NCI-H446 (cell line): ENCODE results near the gene NNAT.

Experiments used
- DNase-seq, 2 experiments: peaks; one replicate each; lab custom pipeline; 2025; lab: John Stamatoyannopoulos, UW

The NNAT gene

GRCh38 chr20:37566590-37567330, 45.7 kb downstream of the NNAT start:
- no peak for DNase-seq

- no peak for DNase-seq
Observed at GRCh38 chr20:37567331-37567665, 46.2 kb downstream of the NNAT start.

DNA sequence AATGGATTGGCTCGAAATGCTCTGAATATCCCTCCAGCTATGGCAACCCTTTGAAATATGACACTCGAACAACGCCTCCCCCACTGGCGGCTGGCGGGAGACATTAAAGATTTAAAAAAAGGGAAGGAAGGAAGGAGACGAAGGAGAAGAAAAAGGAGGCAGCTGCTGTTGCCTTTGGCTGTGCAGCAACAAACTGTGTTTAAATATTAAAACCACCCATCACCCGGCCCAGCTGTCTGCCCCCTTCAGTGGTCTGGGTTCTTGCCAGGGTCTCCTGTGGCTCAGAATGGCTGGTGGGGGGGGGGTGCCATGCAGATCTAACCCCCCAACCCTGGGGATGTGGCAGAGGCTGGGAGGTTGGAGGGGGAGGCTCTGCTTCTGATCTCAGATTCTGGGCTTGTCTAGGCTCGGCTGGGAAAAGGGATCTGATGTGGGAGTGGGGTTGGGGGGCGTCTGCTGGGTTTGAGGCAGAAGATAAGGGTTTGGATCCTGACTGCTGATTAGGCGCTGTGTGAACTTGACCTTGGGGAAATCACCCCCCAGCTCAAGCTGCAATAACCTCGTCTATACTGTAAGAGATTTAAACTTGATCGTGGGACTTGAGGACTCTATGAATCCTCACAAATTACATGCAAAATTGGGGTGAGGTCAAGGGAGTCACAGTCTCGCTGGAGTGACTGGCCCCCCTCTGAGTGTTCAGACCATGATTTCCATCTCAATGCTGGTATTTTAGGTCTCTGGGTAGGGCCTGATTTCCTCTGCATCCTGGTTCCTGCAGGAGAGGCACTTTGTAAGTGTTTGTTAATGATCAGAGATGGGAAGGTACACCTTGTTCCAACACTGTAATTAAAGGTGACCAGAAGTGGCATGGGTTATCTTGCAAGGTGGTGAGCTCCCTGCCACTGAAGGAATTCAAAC, 46.9 kb downstream of the NNAT start:
- peak in 1 of 2 experiments; percentile 14 for DNase-seq

DNA sequence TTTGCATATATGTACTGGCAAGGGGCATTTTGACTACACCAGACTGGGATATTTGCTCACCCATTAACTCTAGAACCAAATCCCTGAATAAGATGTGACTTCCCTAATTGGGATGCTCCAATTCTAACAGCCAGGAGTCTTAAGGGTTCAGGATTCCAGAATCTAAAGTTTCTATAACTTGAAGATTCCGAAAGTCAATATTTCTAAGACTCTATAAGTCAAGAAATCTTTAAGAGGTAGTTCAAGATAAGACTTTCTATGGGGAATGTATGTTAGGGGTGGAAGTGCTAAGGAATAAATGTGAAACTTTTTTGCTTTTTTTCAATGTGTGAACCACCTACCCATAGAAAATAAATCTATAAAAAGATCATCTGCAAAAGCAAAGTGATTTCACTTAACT, 49.4 kb downstream of the NNAT start:
- DNase-seq: no peak

DNA sequence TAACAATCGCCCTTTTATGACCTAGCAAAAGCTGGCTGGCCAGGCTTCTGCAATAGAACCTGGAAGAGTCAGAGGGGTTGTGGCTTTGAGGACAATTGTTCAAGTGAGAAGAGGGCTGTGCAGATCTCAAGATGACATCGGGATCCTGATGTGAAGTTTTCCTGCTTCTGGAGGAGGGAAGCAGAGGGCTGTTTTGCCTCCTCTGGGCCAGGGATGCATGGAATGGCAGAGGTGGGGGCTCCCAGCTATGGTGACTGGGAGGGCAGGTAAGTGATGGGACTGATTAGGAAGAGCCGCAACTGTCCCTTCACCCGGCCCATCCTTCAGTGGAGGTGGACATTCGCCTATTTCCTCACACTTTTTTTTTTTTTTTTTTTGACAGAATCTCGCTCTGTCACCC, 50.0 kb downstream of the NNAT start:
- DNase-seq: no peak
